Liver (tissue), 9 donors: ENCODE results near the gene SELENOS. TPM values are rescaled to one million over a fixed set of nuclear protein-coding genes. Genes with fewer than 3 reads are reported as not detected.

ENCODE experiments used
- DNase-seq: peaks from one replicate; pipeline ENCODE4 v3.0.0-alpha.2; 2017; ENCODE audit warnings: low spot score
- H3K27ac ChIP-seq, 2 donors: one replicate each; pipeline ENCODE4 v1.7.0; 2013; ENCODE audit warnings: inconsistent platforms in 2 of 2, low read length in 2 of 2, control low read depth in 1 of 2, low read depth in 1 of 2, mild to moderate bottlenecking in 1 of 2
- H3K27me3 ChIP-seq, 4 donors: one replicate each; pipeline versions ENCODE4 v1.6.1 to v1.7.0; 2013; ENCODE audit warnings: low read length in 3 of 4, inconsistent platforms in 1 of 4, mild to moderate bottlenecking in 1 of 4, moderate library complexity in 1 of 4; ENCODE audit not compliant: control insufficient read depth in 4 of 4, insufficient read depth in 4 of 4
- H3K36me3 ChIP-seq, 4 donors: one replicate each; pipeline versions ENCODE4 v1.6.1 to v1.7.0; 2013; ENCODE audit warnings: low read length in 3 of 4, mild to moderate bottlenecking in 3 of 4, low read depth in 1 of 4, moderate library complexity in 1 of 4; ENCODE audit not compliant: control insufficient read depth in 4 of 4, insufficient read depth in 3 of 4
- H3K4me1 ChIP-seq, 4 donors: one replicate each; pipeline versions ENCODE4 v1.6.1 to v1.7.0; 2013; ENCODE audit warnings: low read length in 3 of 4, mild to moderate bottlenecking in 3 of 4, moderate library complexity in 1 of 4; ENCODE audit not compliant: control insufficient read depth in 4 of 4, insufficient read depth in 4 of 4
- H3K4me3 ChIP-seq, 3 donors: one replicate each; pipeline versions ENCODE4 v1.6.1 to v1.7.0; 2013; ENCODE audit warnings: low read length in 3 of 3, control low read depth in 1 of 3, low read depth in 1 of 3, mild to moderate bottlenecking in 1 of 3
- H3K9ac ChIP-seq, 2 donors: one replicate each; pipeline ENCODE4 v1.7.0; 2013; ENCODE audit warnings: low read length in 2 of 2, mild to moderate bottlenecking in 2 of 2, moderate library complexity in 2 of 2, control low read depth in 1 of 2, low read depth in 1 of 2
- H3K9me3 ChIP-seq, 4 donors: one replicate each; pipeline versions ENCODE4 v1.6.1 to v1.7.0; 2013; ENCODE audit warnings: low read length in 3 of 4; ENCODE audit not compliant: control insufficient read depth in 4 of 4
- EGR1 ChIP-seq, 2 donors: IDR thresholded peaks; 2 replicates each; pipeline ENCODE4 v1.6.1; 2016 to 2018; ENCODE audit warnings: antibody characterized with exemption in 2 of 2, low read depth in 2 of 2
- FOXA1 ChIP-seq: IDR thresholded peaks from 2 replicates; pipeline ENCODE4 v1.6.1; 2016; ENCODE audit warnings: antibody characterized with exemption
- FOXA2 ChIP-seq: IDR thresholded peaks from 2 replicates; pipeline ENCODE4 v1.6.1; 2016; ENCODE audit warnings: antibody characterized with exemption
- GABPA ChIP-seq, 2 donors: IDR thresholded peaks in 1 of 2; conservative IDR thresholded peaks in 1 of 2; 2 replicates each; pipeline ENCODE4 v1.6.1; 2016; ENCODE audit warnings: antibody characterized with exemption in 2 of 2, mild to moderate bottlenecking in 1 of 2, moderate library complexity in 1 of 2
- HNF4A ChIP-seq, 2 donors: conservative IDR thresholded peaks; 2 replicates each; pipeline ENCODE4 v1.6.1; 2016; ENCODE audit warnings: antibody characterized with exemption in 2 of 2, mild to moderate bottlenecking in 2 of 2
- JUND ChIP-seq, 2 donors: IDR thresholded peaks; 2 replicates each; pipeline ENCODE4 v1.6.1; 2016; ENCODE audit warnings: antibody characterized with exemption in 2 of 2
- NR2F2 ChIP-seq: IDR thresholded peaks from 2 replicates; pipeline ENCODE4 v1.6.1; 2016; ENCODE audit warnings: antibody characterized with exemption
- RAD21 ChIP-seq, 2 donors: IDR thresholded peaks; 2 replicates each; pipeline ENCODE4 v1.6.1; 2016; ENCODE audit warnings: antibody characterized with exemption in 2 of 2, mild to moderate bottlenecking in 2 of 2
- RXRA ChIP-seq, 2 donors: IDR thresholded peaks; 2 replicates each; pipeline ENCODE4 v1.6.1; 2017 to 2018; ENCODE audit warnings: antibody characterized with exemption in 2 of 2, mild to moderate bottlenecking in 1 of 2
- SP1 ChIP-seq: IDR thresholded peaks from 2 replicates; pipeline ENCODE4 v1.6.1; 2018; ENCODE audit warnings: antibody characterized with exemption, mild to moderate bottlenecking
- TAF1 ChIP-seq: conservative IDR thresholded peaks from 2 replicates; pipeline ENCODE4 v1.6.1; 2016; ENCODE audit warnings: antibody characterized with exemption, mild to moderate bottlenecking
- YY1 ChIP-seq: IDR thresholded peaks from 2 replicates; pipeline ENCODE4 v1.6.1; 2016; ENCODE audit warnings: antibody characterized with exemption, mild to moderate bottlenecking
- ZBTB33 ChIP-seq: IDR thresholded peaks from 2 replicates; pipeline ENCODE4 v1.6.1; 2016; ENCODE audit warnings: antibody characterized with exemption
- WGBS: extraction: QIAGEN DNeasy Blood & Tissue Kit; methylation state at CpG from one replicate; pipeline ENCODE4 v1.1.7; 2013; 5-methylcytosine and 5-hydroxymethylcytosine counted together
- polyA plus RNA-seq, 2 donors: library from polyadenylated mRNA; stranded (reverse) in 1 of 2; unstranded in 1 of 2; fragments of 200-250 nt in 1 of 2; fragments of >200 nt in 1 of 2; fragmentation: Nextera tagmentation in 1 of 2; extraction: Ambion mirVana in 1 of 2; gene quantifications; one replicate each; pipeline versions ENCODE4 v1.2.1 to v1.2.3, GENCODE V29; 2013 to 2015
- total RNA-seq, 2 donors: library from RNA; depleted of rRNA; stranded (reverse); fragments of >200 nt; gene quantifications; one replicate each; pipeline ENCODE4 v1.2.3, GENCODE V29; 2014
- TF ChIP-seq, protein P1 (sequence below): fragments of 150-350 bp; IDR thresholded peaks from 2 replicates; pipeline ENCODE4 v1.5.1; 2017; ENCODE audit warnings: improper control_type of control experiment, low read depth, low read length; ENCODE audit not compliant: missing input control
- TF ChIP-seq, protein P2 (sequence below): IDR thresholded peaks from 2 replicates; pipeline ENCODE4 v1.6.1; 2016; ENCODE audit warnings: antibody characterized with exemption
- donor health status: healthy.
- donor health status: healthy.
- donor health status: healthy.
- donor health status: healthy.
- donor health status: healthy.

SELENOS gene
- total and polyA plus RNA-seq, 4 donors = 25.8 to 71.1 (median 65.8) TPM

DNA sequence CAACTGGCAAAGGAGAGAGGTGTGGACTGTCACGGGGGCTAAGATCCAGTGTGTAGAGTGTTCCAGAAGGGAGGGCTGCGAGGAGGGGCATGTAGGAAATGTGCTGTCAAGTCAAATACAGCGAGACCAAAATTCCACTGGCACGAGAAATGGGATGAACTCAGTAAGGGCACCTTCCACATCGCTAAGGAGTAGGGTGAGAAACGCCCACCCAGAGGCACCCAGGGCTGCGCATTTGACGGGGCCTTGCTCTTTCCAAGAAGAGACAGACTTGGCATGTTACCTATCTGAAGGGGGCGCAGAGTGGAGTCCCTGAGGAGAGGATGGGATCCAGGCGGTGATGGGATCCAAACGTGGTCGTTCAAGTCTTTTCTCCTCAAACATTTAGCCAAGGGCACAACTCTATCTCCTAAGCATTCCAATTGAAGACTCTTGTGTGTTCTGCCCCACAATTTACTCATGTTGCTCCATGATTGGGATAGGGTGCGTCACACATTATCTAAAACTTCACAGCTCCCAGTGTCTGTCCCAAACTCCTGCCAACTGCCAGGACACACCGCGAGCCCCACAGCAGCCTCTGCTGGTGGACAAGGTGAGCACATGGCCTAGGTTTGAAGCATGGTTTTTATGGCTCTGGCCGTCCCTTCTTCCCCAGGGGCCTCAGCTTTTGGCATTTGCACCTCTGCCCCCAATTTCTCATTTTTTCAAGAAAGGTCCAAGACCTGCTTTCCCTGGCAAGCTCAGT lies 7.6 kb downstream of the SELENOS start:
- peaks cover 15 to 46% (median 44%) of the 10 kb centered on the region in 4 donors for H3K36me3 ChIP-seq
- no peaks in the 10 kb centered on the region for H3K9me3 ChIP-seq
- H3K4me3 ChIP-seq = no peak overlapping the region
- no peaks in the 10 kb centered on the region for H3K4me1 ChIP-seq
- no peak overlapping the region for H3K27ac ChIP-seq
- WGBS = 93% methylated on average over 16 of the region's 16 CpGs
- no peak for DNase-seq
- H3K27me3 ChIP-seq = no peaks in the 10 kb centered on the region
- H3K9ac ChIP-seq = no peak overlapping the region
- TF ChIP-seq, protein P1, sequence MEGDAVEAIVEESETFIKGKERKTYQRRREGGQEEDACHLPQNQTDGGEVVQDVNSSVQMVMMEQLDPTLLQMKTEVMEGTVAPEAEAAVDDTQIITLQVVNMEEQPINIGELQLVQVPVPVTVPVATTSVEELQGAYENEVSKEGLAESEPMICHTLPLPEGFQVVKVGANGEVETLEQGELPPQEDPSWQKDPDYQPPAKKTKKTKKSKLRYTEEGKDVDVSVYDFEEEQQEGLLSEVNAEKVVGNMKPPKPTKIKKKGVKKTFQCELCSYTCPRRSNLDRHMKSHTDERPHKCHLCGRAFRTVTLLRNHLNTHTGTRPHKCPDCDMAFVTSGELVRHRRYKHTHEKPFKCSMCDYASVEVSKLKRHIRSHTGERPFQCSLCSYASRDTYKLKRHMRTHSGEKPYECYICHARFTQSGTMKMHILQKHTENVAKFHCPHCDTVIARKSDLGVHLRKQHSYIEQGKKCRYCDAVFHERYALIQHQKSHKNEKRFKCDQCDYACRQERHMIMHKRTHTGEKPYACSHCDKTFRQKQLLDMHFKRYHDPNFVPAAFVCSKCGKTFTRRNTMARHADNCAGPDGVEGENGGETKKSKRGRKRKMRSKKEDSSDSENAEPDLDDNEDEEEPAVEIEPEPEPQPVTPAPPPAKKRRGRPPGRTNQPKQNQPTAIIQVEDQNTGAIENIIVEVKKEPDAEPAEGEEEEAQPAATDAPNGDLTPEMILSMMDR = peak; percentile 18
- TF ChIP-seq GABPA (IDR thresholded peaks at IDR 0.05 in 1 of 2, conservative IDR thresholded peaks at IDR 0.05 in 1 of 2) (no peak), RAD21 (IDR thresholded peaks at IDR 0.05) (peak in 1 of 2 donors; percentile 38)

- 72% methylated on average over 18 of the region's 18 CpGs for WGBS
Measured at GRCh38 chr15:101267320-101268104, 9.8 kb downstream of the SELENOS start.

GRCh38 chr15:101266787-101267186 lies 10.5 kb downstream of the SELENOS start:
- H3K4me3 ChIP-seq = no peak overlapping the region
- WGBS = 73% methylated on average over 9 of the region's 9 CpGs
- H3K36me3 ChIP-seq = peaks cover 8 to 21% (median 16%) of the 10 kb centered on the region in 4 donors
- no peak for TF ChIP-seq FOXA2
- TF ChIP-seq ZBTB33 = no peak
- TF ChIP-seq, protein P2, sequence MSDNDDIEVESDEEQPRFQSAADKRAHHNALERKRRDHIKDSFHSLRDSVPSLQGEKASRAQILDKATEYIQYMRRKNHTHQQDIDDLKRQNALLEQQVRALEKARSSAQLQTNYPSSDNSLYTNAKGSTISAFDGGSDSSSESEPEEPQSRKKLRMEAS = no peak
- TF ChIP-seq HNF4A (conservative IDR thresholded peaks at IDR 0.05) = no peak
- no peak for TF ChIP-seq RXRA (IDR thresholded peaks at IDR 0.05)
- TF ChIP-seq YY1 = no peak
- TF ChIP-seq, protein P1 = no peak
- TF ChIP-seq SP1 = no peak
- no peak for TF ChIP-seq EGR1 (IDR thresholded peaks at IDR 0.05; ENCODE audit: low read depth in 2 of 2)
- TF ChIP-seq GABPA (IDR thresholded peaks at IDR 0.05 in 1 of 2, conservative IDR thresholded peaks at IDR 0.05 in 1 of 2) = no peak
- TF ChIP-seq NR2F2 = no peak
- no peak for TF ChIP-seq TAF1
- H3K27me3 ChIP-seq = no peaks in the 10 kb centered on the region
- H3K9me3 ChIP-seq = no peaks in the 10 kb centered on the region
- no peak for DNase-seq
- no peak overlapping the region for H3K9ac ChIP-seq
- no peaks in the 10 kb centered on the region for H3K4me1 ChIP-seq
- H3K27ac ChIP-seq = no peak overlapping the region

More at GRCh38 chr15:101267320-101268104, 9.8 kb downstream of the SELENOS start:
- Histone ChIP-seq H3K27ac (no peak overlapping the region), H3K36me3 (peaks cover 10 to 27% (median 22%) of the 10 kb centered on the region in 4 donors), H3K4me3 (no peak overlapping the region), H3K4me1 (no peaks in the 10 kb centered on the region), H3K9me3 (no peaks in the 10 kb centered on the region), H3K27me3 (no peaks in the 10 kb centered on the region), H3K9ac (no peak overlapping the region)
- DNase-seq = no peak
- TF ChIP-seq FOXA1 (no peak), SP1 (no peak), JUND (IDR thresholded peaks at IDR 0.05) (no peak), EGR1 (IDR thresholded peaks at IDR 0.05; ENCODE audit: low read depth in 2 of 2) (no peak), YY1 (no peak), FOXA2 (no peak)
- TF ChIP-seq, protein P1 = no peak
